Transverse colon (tissue), 4 donors: Measurements from ENCODE around the gene PNPLA1. TPM values are rescaled to one million over a fixed set of nuclear protein-coding genes. Genes with fewer than 3 reads are reported as not detected.

Experiments
- DNase-seq: peaks from one replicate; pipeline ENCODE4 v3.0.0-alpha.2; 2019
- H3K27ac ChIP-seq, 4 donors: fragments of 200-600 bp; sonication (generic); 2 replicates each; pipeline ENCODE4 v1.5.1; 2016 to 2018; ENCODE audit warnings: inconsistent platforms in 4 of 4
- H3K27me3 ChIP-seq: fragments of 200-600 bp; sonication (generic); 2 replicates; pipeline ENCODE4 v1.5.1; 2017; ENCODE audit warnings: inconsistent platforms
- H3K36me3 ChIP-seq, 4 donors: fragments of 200-600 bp; sonication (generic); 2 replicates each; pipeline ENCODE4 v1.5.1; 2017 to 2019; ENCODE audit warnings: inconsistent platforms in 4 of 4
- H3K4me1 ChIP-seq, 4 donors: fragments of 200-600 bp; sonication (generic); 2 replicates each; pipeline ENCODE4 v1.5.1; 2017 to 2020; ENCODE audit warnings: inconsistent platforms in 4 of 4
- H3K4me3 ChIP-seq, 4 donors: fragments of 200-600 bp; sonication (generic); 1 replicate in 1 of 4; 2 replicates in 3 of 4; pipeline versions ENCODE4 v1.5.1 to v1.6.1; 2017 to 2019; ENCODE audit warnings: inconsistent platforms in 4 of 4
- H3K9me3 ChIP-seq, 2 donors: fragments of 200-600 bp; sonication (generic); 2 replicates each; pipeline ENCODE4 v1.5.1; 2017 to 2019; ENCODE audit warnings: inconsistent platforms in 2 of 2
- CTCF ChIP-seq, 5 experiments: fragments of 200-600 bp in 3 of 5; fragments of 450-650 bp in 2 of 5; sonication (generic) in 3 of 5; IDR thresholded peaks; 1 replicate in 2 of 5; 2 replicates in 3 of 5; pipeline ENCODE4 v1.5.1; 2016 to 2017; ENCODE audit warnings: antibody characterized with exemption in 5 of 5, inconsistent platforms in 3 of 5, mild to moderate bottlenecking in 2 of 5, moderate library complexity in 1 of 5
- EP300 ChIP-seq: sonication (generic); formaldehyde crosslinking; IDR thresholded peaks from one replicate; pipeline ENCODE4 v1.6.1; 2017; ENCODE audit warnings: antibody characterized with exemption, low read depth
- POLR2A ChIP-seq: fragments of 450-650 bp; IDR thresholded peaks from one replicate; pipeline ENCODE4 v1.6.1; 2016; ENCODE audit warnings: antibody characterized with exemption, mild to moderate bottlenecking, moderate library complexity
- POLR2AphosphoS5 ChIP-seq, 3 donors: sonication (generic); formaldehyde crosslinking; IDR thresholded peaks; one replicate each; pipeline ENCODE4 v1.6.1; 2016; ENCODE audit warnings: antibody characterized with exemption in 3 of 3
- WGBS, 2 donors: methylation state at CpG; one replicate each; pipeline ENCODE4 v1.1.5; 2018; ENCODE audit warnings: low coverage in 1 of 2; 5-methylcytosine and 5-hydroxymethylcytosine counted together
- in situ Hi-C, 4 donors: fragments of 200-750 bp; cut with MboI; loops; one replicate each; pipeline versions ENCODE4 v1.15.0 to v1.15.1; 2017; ENCODE audit warnings: low sequenced_read_pairs in 3 of 4, low pct_ligation_motif_present in 1 of 4, low pct_unique_long_range_greater_than_20kb in 1 of 4
- intact Hi-C: fragments of 100-400 bp; cut with DNase I; formaldehyde crosslinking; loops from one replicate; pipeline ENCODE4 v1.15.1; 2023; ENCODE audit warnings: low total_unique reads
- total RNA-seq, 4 donors: library from RNA; depleted of rRNA; stranded (reverse); fragments of >200 nt; gene quantifications; one replicate each; pipeline ENCODE4 v1.1.0, GENCODE V29; 2016

The PNPLA1 gene
- total RNA-seq, 4 donors from 2014 or later, result 0.79 to 1.1 TPM; not detected in 2

- no peak for DNase-seq
- Histone ChIP-seq H3K4me1 (no peaks in the 10 kb centered on the region), H3K36me3 (no peaks in the 10 kb centered on the region), H3K27ac (no peak overlapping the region), H3K27me3 (no peaks in the 10 kb centered on the region), H3K4me3 (no peak overlapping the region), H3K9me3 (no peaks in the 10 kb centered on the region)
- no peak for TF ChIP-seq CTCF (IDR thresholded peaks at IDR 0.05)
- no peak for TF ChIP-seq POLR2A
- no peak for TF ChIP-seq POLR2AphosphoS5 (IDR thresholded peaks at IDR 0.05)
- TF ChIP-seq EP300, result no peak
- intact Hi-C loops (no loop called here), in situ Hi-C loops (no loop called here)
- WGBS, 2 donors, result 74 to 82% methylated on average over 4 to 5 of the region's 5 CpGs
Measured at GRCh38 chr6:36239774-36240173, 30.1 kb upstream of the PNPLA1 start.

GRCh38 chr6:36241728-36242127 lies 28.1 kb upstream of the PNPLA1 start:
- 40 to 47% methylated on average over 1 to 10 of the region's 10 CpGs for WGBS, 2 donors
- Histone ChIP-seq H3K27me3 (no peaks in the 10 kb centered on the region), H3K9me3 (no peaks in the 10 kb centered on the region), H3K4me3 (no peak overlapping the region), H3K36me3 (no peaks in the 10 kb centered on the region), H3K4me1 (peaks cover 0 to 13% (median under 1%) of the 10 kb centered on the region in 4 donors), H3K27ac (no peak overlapping the region)
- no peak for DNase-seq
- intact Hi-C loops, result no loop called here
- TF ChIP-seq CTCF (IDR thresholded peaks at IDR 0.05), result no peak
- TF ChIP-seq POLR2AphosphoS5 (IDR thresholded peaks at IDR 0.05), result no peak
- in situ Hi-C loops, result no loop called here

GRCh38 chr6:36242161-36242560 lies 27.7 kb upstream of the PNPLA1 start:
- no peak for DNase-seq
- Histone ChIP-seq H3K36me3 (no peaks in the 10 kb centered on the region), H3K27me3 (no peaks in the 10 kb centered on the region), H3K4me3 (no peak overlapping the region), H3K9me3 (no peaks in the 10 kb centered on the region), H3K4me1 (peaks cover 0 to 13% (median under 1%) of the 10 kb centered on the region in 4 donors), H3K27ac (no peak overlapping the region)
- intact Hi-C loops (no loop called here), in situ Hi-C loops (no loop called here)
- TF ChIP-seq EP300 (no peak), POLR2AphosphoS5 (IDR thresholded peaks at IDR 0.05) (no peak), CTCF (IDR thresholded peaks at IDR 0.05) (no peak), POLR2A (no peak)
- WGBS, 2 donors, result 83 to 91% methylated on average over 4 to 5 of the region's 5 CpGs

- intact Hi-C loops (no loop called here), in situ Hi-C loops (no loop called here)
- no peak overlapping the region for H3K4me3 ChIP-seq
- H3K36me3 ChIP-seq, result no peaks in the 10 kb centered on the region
- 74 to 90% methylated on average over 2 to 4 of the region's 4 CpGs for WGBS, 2 donors
- peaks cover 0 to 13% (median 1%) of the 10 kb centered on the region in 4 donors for H3K4me1 ChIP-seq
- DNase-seq, result no peak
- H3K27me3 ChIP-seq, result no peaks in the 10 kb centered on the region
- no peaks in the 10 kb centered on the region for H3K9me3 ChIP-seq
- TF ChIP-seq CTCF (IDR thresholded peaks at IDR 0.05) (no peak), POLR2AphosphoS5 (IDR thresholded peaks at IDR 0.05) (no peak)
- H3K27ac ChIP-seq, result no peak overlapping the region
Measured at GRCh38 chr6:36242626-36243025, 27.2 kb upstream of the PNPLA1 start.
